Stomach (tissue), 9 donors: ENCODE results near the gene ADGRL3. TPM values are rescaled to one million over a fixed set of nuclear protein-coding genes. Genes with fewer than 3 reads are reported as not detected.

Source experiments
- DNase-seq, 2 donors: peaks; one replicate each; pipeline versions ENCODE4 v3.0.0 to v3.0.0-alpha.2; 2013 to 2019
- H3K27ac ChIP-seq, 5 donors: fragments of 200-600 bp in 4 of 5; sonication (generic) in 4 of 5; one replicate each; pipeline ENCODE4 v1.5.1; 2013 to 2019; ENCODE audit warnings: mild to moderate bottlenecking in 1 of 5, moderate library complexity in 1 of 5
- H3K27me3 ChIP-seq, 3 donors: fragments of 200-600 bp; sonication (generic); one replicate each; pipeline ENCODE4 v1.5.1; 2017 to 2019; ENCODE audit warnings: mixed run types in 1 of 3
- H3K36me3 ChIP-seq, 4 donors: fragments of 200-600 bp; sonication (generic); 1 replicate in 3 of 4; 2 replicates in 1 of 4; pipeline ENCODE4 v1.5.1; 2016 to 2019
- H3K4me1 ChIP-seq, 4 donors: fragments of 200-600 bp; sonication (generic); one replicate each; pipeline ENCODE4 v1.5.1; 2016 to 2019
- H3K4me3 ChIP-seq, 4 donors: fragments of 200-600 bp; sonication (generic) in 3 of 4; one replicate each; pipeline ENCODE4 v1.5.1; 2016 to 2019; ENCODE audit warnings: mild to moderate bottlenecking in 1 of 4
- H3K9me3 ChIP-seq, 4 donors: fragments of 200-600 bp; sonication (generic); one replicate each; pipeline ENCODE4 v1.5.1; 2016 to 2019
- CTCF ChIP-seq, 7 experiments: fragments of 450-650 bp in 4 of 7; fragments of 200-600 bp in 3 of 7; sonication (generic) in 3 of 7; IDR thresholded peaks; one replicate each; pipeline ENCODE4 v1.5.1; 2016 to 2019; ENCODE audit warnings: antibody characterized with exemption in 7 of 7, control low read depth in 2 of 7, mild to moderate bottlenecking in 1 of 7
- EP300 ChIP-seq: sonication (generic); formaldehyde crosslinking; IDR thresholded peaks from one replicate; pipeline ENCODE4 v1.6.1; 2017; ENCODE audit warnings: antibody characterized with exemption
- POLR2A ChIP-seq, 4 donors: fragments of 450-650 bp; IDR thresholded peaks; one replicate each; pipeline ENCODE4 v1.6.1; 2016; ENCODE audit warnings: antibody characterized with exemption in 4 of 4, control low read depth in 2 of 4, mild to moderate bottlenecking in 1 of 4, moderate library complexity in 1 of 4
- POLR2AphosphoS5 ChIP-seq, 3 donors: sonication (generic); formaldehyde crosslinking; IDR thresholded peaks; one replicate each; pipeline ENCODE4 v1.6.1; 2016; ENCODE audit warnings: antibody characterized with exemption in 3 of 3
- WGBS, 5 donors: extraction: QIAGEN DNeasy Blood & Tissue Kit in 3 of 5; methylation state at CpG; one replicate each; pipeline versions ENCODE4 v1.1.5 to v1.1.7; 2013 to 2018; 5-methylcytosine and 5-hydroxymethylcytosine counted together
- intact Hi-C: fragments of 100-400 bp; cut with DNase I; formaldehyde crosslinking; loops from one replicate; pipeline ENCODE4 v1.15.1; 2023; ENCODE audit warnings: low total_unique reads
- polyA plus RNA-seq, 3 donors: library from polyadenylated mRNA; stranded (reverse); fragments of 200-250 nt; gene quantifications; one replicate each; pipeline ENCODE4 v1.2.3, GENCODE V29; 2013
- total RNA-seq, 5 donors: library from RNA; depleted of rRNA; stranded (reverse); fragments of >200 nt; gene quantifications; one replicate each; pipeline versions ENCODE4 v1.1.0 to v1.2.3, GENCODE V29; 2014 to 2016
- donor health status: healthy with polysubstance abuse.
- donor health status: Bipolar disorder and iron deficiency.
- donor health status: healthy.

ADGRL3 gene
- total and polyA plus RNA-seq, 8 donors: 0.48 to 109 (median 3.9) TPM

- H3K4me3 ChIP-seq: no peak overlapping the region
- DNase-seq: no peak
- no peaks in the 10 kb centered on the region for H3K36me3 ChIP-seq
- no peak overlapping the region for H3K27ac ChIP-seq
- H3K27me3 ChIP-seq: no peaks in the 10 kb centered on the region
- WGBS, 5 donors: 75 to 83% (median 79%) methylated on average over 3 of the region's 3 CpGs
- TF ChIP-seq EP300 (no peak), CTCF (IDR thresholded peaks at IDR 0.05) (no peak), POLR2AphosphoS5 (IDR thresholded peaks at IDR 0.05) (no peak), POLR2A (IDR thresholded peaks at IDR 0.05) (no peak)
- no peaks in the 10 kb centered on the region for H3K9me3 ChIP-seq
- no peaks in the 10 kb centered on the region for H3K4me1 ChIP-seq
- intact Hi-C loops: no loop called here
These were observed 875.4 kb downstream of the ADGRL3 start for GRCh38 chr4:62075521-62075920.

DNA sequence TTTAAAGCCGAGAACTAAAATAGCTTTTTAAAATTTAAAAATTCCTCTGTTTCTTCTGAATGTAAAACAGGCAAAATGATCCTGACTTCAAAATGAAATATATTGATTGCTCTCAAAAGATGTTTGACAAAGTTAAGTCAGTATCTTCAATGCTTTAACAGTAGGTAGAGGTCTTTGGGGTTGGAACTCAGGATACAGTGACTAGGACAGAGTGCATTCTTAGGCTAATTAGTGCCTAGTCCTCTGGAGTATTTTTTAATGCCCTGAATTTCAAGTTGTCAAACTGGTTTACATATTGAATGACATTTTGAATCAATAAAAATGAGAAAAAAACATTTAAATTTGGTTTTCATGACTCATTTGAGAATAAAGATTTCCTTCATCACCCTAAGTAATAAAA, 877.3 kb downstream of the ADGRL3 start:
- Histone ChIP-seq H3K27ac (no peak overlapping the region), H3K27me3 (no peaks in the 10 kb centered on the region), H3K36me3 (no peaks in the 10 kb centered on the region), H3K4me1 (no peaks in the 10 kb centered on the region), H3K4me3 (no peak overlapping the region), H3K9me3 (no peaks in the 10 kb centered on the region)
- WGBS, 5 donors: 75 to 92% (median 81%) methylated on average over 1 of the region's 1 CpG
- TF ChIP-seq POLR2AphosphoS5 (IDR thresholded peaks at IDR 0.05) (no peak), POLR2A (IDR thresholded peaks at IDR 0.05) (no peak), EP300 (no peak), CTCF (IDR thresholded peaks at IDR 0.05) (no peak)
- intact Hi-C loops: no loop called here
- no peak for DNase-seq

GRCh38 chr4:62080431-62080830, 880.3 kb downstream of the ADGRL3 start:
- Histone ChIP-seq H3K9me3 (no peaks in the 10 kb centered on the region), H3K4me3 (no peak overlapping the region), H3K27ac (no peak overlapping the region), H3K4me1 (no peaks in the 10 kb centered on the region), H3K27me3 (no peaks in the 10 kb centered on the region), H3K36me3 (no peaks in the 10 kb centered on the region)
- intact Hi-C loops: no loop called here
- WGBS, 5 donors: 18 to 50% (median 28%) methylated on average over 1 of the region's 1 CpG
- TF ChIP-seq POLR2AphosphoS5 (IDR thresholded peaks at IDR 0.05): no peak
- no peak for DNase-seq

- no peak for TF ChIP-seq POLR2AphosphoS5 (IDR thresholded peaks at IDR 0.05)
- TF ChIP-seq EP300: no peak
- no peak for TF ChIP-seq CTCF (IDR thresholded peaks at IDR 0.05)
- TF ChIP-seq POLR2A (IDR thresholded peaks at IDR 0.05): no peak
- peaks cover 0 to 9% (median 3%) of the 10 kb centered on the region in 4 donors for H3K9me3 ChIP-seq
- H3K4me1 ChIP-seq: no peaks in the 10 kb centered on the region
- H3K4me3 ChIP-seq: no peak overlapping the region
- H3K27me3 ChIP-seq: no peaks in the 10 kb centered on the region
- H3K36me3 ChIP-seq: no peaks in the 10 kb centered on the region
- no peak overlapping the region for H3K27ac ChIP-seq
- no peak for DNase-seq
- intact Hi-C loops: no loop called here
These were observed 887.6 kb downstream of the ADGRL3 start for GRCh38 chr4:62087706-62088105.

DNA sequence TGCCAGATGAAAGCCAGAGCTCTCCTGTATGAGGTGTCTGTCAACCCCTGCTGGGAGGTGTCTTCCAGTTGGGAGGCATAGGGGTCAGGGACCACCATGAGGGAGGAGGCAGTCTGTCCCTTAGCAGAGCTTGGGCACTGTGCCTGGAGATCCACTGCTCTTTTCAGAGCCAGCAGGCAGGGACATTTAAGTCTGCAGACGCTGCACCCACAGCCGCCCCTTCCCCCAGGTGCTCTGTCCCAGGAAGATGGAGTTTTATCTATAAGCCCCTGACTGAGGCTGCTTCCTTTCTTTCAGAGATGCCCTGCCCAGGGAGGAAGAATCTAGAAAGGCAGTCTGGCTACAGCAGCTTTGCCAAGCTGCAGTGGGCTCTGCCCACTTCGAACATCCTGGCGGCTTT, 893.6 kb downstream of the ADGRL3 start:
- Histone ChIP-seq H3K27ac (no peak overlapping the region), H3K4me3 (no peak overlapping the region), H3K4me1 (no peaks in the 10 kb centered on the region), H3K9me3 (peaks cover 0 to 23% (median 8%) of the 10 kb centered on the region in 4 donors), H3K36me3 (no peaks in the 10 kb centered on the region), H3K27me3 (no peaks in the 10 kb centered on the region)
- TF ChIP-seq CTCF (IDR thresholded peaks at IDR 0.05): no peak
- TF ChIP-seq POLR2A (IDR thresholded peaks at IDR 0.05): no peak
- TF ChIP-seq EP300: no peak
- TF ChIP-seq POLR2AphosphoS5 (IDR thresholded peaks at IDR 0.05): no peak
- 73 to 100% (median 93%) methylated on average over 1 to 4 of the region's 4 CpGs for WGBS, 5 donors
- DNase-seq: no peak
- intact Hi-C loops: no loop called here
